Activated naive CD4-positive, alpha-beta T cell treated with anti-CD3 and anti-CD28 coated beads, Interleukin-2, amount 10 ng/mL, durations not matched to agents 5 hours and 36 hours (primary cell): Measurements from ENCODE around the gene SYTL1. TPM values are rescaled to one million over a fixed set of nuclear protein-coding genes. Genes with fewer than 3 reads are reported as not detected.

Experiments used
- total RNA-seq, 2 experiments: library from RNA; stranded (reverse); gene quantifications; one replicate each; pipeline ENCODE4 v1.2.3, GENCODE V29; 2021

Gene SYTL1, protein sequence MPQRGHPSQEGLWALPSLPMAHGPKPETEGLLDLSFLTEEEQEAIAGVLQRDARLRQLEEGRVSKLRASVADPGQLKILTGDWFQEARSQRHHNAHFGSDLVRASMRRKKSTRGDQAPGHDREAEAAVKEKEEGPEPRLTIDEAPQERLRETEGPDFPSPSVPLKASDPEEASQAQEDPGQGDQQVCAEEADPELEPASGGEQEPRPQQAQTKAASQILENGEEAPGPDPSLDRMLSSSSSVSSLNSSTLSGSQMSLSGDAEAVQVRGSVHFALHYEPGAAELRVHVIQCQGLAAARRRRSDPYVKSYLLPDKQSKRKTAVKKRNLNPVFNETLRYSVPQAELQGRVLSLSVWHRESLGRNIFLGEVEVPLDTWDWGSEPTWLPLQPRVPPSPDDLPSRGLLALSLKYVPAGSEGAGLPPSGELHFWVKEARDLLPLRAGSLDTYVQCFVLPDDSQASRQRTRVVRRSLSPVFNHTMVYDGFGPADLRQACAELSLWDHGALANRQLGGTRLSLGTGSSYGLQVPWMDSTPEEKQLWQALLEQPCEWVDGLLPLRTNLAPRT
- total RNA-seq, result 100 to 1,000 TPM; 130 to 139 TPM

DNA sequence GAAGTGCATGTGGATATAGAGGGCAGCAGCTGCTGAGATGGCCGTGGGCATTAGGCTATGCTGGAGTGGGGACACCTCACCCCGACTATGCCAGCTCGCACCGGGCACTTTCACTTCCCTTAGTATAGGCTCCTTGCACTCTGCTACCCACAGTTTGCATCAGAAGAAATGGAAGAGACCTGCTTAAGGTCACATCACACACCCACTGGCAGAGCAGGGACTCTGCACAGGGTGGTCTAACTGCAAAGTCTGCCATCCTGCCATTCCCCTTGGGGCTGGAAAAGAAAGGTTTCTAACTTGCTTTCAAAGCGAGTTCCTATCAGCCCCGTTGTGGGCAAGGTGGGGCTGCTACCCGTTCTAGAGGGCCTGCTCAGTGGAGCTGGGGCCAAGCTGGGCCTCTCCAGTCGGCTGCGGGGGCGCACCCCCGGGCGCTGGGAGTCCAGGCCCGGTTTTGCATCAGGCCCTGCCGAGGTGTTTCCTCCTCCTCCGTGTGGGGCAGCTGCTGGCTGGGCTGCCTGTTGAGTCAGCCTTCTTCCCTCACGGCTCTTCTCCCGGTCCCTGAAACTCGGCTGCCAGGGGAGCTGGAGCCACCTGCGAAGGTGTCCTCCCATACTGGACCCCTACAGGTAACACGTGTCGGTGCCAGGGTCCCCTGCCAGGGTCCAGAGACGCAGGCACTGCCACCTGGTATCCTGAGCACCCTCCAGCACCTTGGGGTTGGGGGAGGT is at the start of gene SYTL1:
Gene SYTL1, plus strand, starts transcription at position 498 of the 728 bp plus-strand sequence. CDS start 3,313 bp downstream, outside the sequence.

GRCh38 chr1:27321813-27322568 is 19.8 kb upstream of the SYTL1 start, which contains the start of gene TMEM222:
TMEM222 (plus strand) TSS chr1:27322163; CDS start chr1:27322198, 35 bp downstream.

DNA sequence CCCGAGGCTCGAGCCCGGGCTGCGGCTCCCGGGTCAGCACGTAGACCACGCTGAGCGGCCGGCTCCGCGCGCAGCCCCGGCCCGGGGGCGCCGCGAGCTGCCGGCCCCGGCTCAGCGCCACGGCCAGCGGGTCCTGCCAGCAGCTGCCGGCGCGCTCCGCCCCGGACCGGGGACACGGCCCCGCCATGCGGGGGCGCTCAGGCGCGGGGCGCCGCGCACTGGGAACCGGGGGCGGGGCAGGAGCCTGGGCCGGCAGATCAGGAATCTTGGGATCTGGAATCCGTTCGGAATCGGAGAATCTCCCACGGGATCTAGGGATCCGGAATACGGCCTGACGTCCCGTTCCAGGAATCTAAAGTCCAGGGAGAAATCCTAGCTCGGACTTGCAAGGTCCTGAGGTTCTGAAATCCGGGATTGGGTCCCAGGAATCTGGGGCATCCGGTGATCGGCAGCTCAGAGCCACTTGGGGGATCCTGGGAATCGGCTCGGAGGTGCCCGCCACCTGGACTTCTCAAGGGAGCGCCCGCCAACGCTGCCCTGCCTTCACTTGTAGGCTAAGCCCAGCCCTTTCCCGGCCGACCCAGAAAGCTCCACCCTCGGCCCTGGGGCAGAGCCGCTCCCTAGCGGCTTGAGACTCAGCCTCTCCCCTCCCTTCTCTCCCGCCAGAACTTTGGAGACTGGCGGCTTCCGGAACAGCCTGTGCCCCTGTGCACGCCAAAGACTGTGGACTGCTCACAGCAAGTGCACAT is 24.8 kb downstream of the SYTL1 start, which contains the start of gene MAP3K6:
Gene MAP3K6, minus strand, starts transcription at position 551 of the 749 bp plus-strand sequence. Its CDS starts 364 bp downstream, at position 187.

GRCh38 chr1:27374362-27375086 is 32.7 kb downstream of the SYTL1 start, which contains the start of gene FCN3:
FCN3 (minus strand) TSS chr1:27374824; CDS start chr1:27374818, 6 bp downstream.

GRCh38 chr1:27383039-27383605 is 41.3 kb downstream of the SYTL1 start, which contains the start of gene CD164L2:
CD164L2 (minus strand) TSS chr1:27383333; CDS start chr1:27383239, 94 bp downstream.

GRCh38 chr1:27392096-27392777 is 50.4 kb downstream of the SYTL1 start, which contains the start of gene GPR3:
GPR3 (plus strand) TSS chr1:27392622; CDS start chr1:27393799, 1,177 bp downstream.

Other genes starting within 250 kb of the SYTL1 start
- 10 to 100 TPM; 21.8 to 24.2 TPM for gene SLC9A1, start 186.9 kb upstream of the SYTL1 start, total RNA-seq
- gene WDTC1, start 107.4 kb upstream of the SYTL1 start, total RNA-seq, result 10 to 100 TPM; 40.6 to 41.0 TPM
- 10 to 100 TPM; 31.1 to 31.6 TPM for gene TMEM222, start 19.9 kb upstream of the SYTL1 start, total RNA-seq
- 1 to 10 TPM; 6.8 to 7.4 TPM for gene MAP3K6, start 24.9 kb downstream of the SYTL1 start, total RNA-seq
- gene FCN3, start 32.8 kb downstream of the SYTL1 start, total RNA-seq, result not detected
- gene CD164L2, start 41.3 kb downstream of the SYTL1 start, total RNA-seq, result under 1 TPM in 1 of 2 experiments, not detected in 1; 0.18 TPM
- gene GPR3, start 50.6 kb downstream of the SYTL1 start, total RNA-seq, result under 1 TPM; 0.48 to 0.72 TPM
- 100 to 1,000 TPM; 139 TPM for gene WASF2, start 148.1 kb downstream of the SYTL1 start, total RNA-seq